GM20000 (cell line): ENCODE measurements around the gene GSG1L.

Experiments used
- DNase-seq: peaks from one replicate; pipeline ENCODE4 v3.0.0; 2012; ENCODE audit warnings: low spot score
- CTCF ChIP-seq: IDR thresholded peaks from 2 replicates; pipeline ENCODE4 v1.5.1; 2012; ENCODE audit warnings: mild to moderate bottlenecking, control low read depth; ENCODE audit errors: extremely low read depth, missing control alignments

The GSG1L gene

DNA sequence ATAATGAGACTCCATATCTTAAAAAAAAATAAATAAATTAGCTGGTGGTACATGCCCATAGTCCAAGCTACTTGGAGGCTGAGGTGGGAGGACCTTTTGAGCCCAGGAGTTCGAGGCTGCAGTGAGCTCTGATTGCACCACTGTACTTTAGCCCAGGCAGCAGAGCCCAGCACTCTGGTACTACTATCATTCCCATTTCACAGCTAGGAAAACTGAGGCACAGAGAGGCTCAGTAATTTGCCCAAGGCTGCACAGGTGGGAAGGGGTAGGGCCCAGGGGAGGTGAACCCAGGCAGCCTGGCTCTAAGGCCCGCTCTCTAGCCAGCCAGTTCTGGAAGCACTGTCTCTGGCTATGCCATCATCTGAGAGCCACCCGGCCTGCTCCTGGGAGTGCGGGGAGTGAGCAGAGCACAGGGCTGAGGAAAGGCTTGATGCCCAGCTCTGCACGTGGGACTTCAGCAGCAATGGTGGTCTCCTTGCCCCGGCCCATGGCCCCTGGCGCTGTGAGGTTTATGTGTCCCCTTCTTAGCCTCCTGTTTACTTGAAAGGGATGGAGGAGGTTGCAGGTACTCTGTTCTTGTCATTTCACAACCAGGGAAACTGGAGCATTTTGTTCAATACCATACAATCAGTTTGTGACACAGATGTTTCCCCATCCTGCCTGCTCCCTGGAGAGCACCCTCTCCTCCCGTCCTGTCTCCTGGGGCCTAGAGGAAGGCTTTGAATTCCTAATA lies 291.3 kb downstream of the GSG1L start:
- no peak for DNase-seq
- TF ChIP-seq CTCF: no peak

DNA sequence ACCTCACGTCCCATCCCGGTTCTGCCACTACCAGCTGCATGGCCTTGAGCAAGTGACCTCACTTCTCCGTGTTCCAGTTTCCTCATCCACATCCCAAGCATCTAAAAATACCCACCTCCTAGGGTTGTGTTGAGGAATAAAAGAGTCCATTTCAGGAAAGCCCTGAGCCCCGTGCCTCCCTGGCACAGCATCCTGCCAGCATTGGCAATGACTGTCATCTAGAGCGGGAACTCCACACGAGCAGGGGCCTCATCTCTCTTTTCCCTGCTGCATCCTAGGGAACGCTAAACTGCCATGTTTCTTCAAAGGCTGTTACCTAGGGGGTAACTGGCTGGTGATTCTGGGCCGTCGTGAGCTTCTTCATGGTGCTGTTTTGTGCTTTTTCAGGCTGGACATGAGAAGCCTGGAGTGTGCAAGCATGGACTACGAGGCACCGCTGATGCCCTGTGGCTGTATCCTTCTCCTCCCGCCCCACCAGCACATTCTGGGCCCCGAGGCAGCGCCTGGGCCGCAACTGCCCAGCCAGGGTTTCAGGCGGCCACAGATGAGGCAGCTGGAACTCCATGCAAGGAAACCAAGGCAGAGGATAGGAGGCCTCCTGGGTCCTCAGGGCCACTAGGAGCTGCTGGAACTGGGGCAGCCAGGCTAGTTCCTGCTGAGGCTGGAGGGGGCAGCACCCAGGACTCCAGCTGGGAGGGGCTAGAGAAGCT lies 292.2 kb downstream of the GSG1L start:
- TF ChIP-seq CTCF: no peak
- DNase-seq: no peak

DNA sequence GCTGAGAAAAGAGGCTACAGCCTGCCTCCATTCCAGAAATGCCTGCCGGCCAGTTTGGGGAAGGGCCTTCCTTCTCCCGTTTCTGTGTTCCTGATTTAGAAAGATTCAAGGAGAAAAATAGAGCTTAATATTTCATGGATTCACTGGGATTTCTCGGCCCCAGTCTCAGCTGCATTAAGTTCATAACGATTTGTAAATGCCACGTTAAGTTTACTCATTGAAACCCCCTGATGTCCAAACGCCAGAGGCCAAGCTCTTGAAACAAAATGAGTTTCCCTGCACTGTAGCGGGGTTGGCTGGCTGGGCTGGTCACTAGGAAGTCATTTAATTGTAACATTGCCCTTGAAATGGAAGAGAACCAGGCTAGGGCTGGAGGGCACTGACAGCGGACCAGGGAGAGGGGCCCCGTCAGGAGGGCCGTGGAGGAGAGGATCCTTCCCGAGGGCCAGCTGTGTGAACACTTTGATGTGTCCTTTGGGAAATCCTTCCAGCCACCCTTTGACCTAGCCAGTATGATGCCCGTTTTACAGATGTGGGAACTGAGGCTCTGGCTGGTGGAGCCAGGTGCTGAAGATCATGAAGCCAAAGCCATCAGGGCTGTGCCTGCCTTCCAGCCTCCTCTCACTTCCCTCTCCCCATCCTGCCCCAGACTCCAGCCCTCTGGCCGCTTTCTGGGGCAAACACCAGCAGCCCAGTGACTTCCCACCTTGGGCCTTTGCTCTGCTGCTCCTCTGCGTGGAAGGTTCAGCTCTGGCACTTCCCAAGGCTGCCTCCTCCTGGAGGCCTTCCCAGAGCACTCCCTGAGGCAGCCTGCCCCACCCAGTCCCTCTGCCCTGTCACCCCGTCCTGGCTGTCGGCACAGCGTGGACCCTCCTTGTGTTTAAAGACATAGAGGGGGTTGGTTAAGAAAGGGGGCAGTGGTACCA lies 293.0 kb downstream of the GSG1L start:
- DNase-seq: no peak
- TF ChIP-seq CTCF: no peak

DNA sequence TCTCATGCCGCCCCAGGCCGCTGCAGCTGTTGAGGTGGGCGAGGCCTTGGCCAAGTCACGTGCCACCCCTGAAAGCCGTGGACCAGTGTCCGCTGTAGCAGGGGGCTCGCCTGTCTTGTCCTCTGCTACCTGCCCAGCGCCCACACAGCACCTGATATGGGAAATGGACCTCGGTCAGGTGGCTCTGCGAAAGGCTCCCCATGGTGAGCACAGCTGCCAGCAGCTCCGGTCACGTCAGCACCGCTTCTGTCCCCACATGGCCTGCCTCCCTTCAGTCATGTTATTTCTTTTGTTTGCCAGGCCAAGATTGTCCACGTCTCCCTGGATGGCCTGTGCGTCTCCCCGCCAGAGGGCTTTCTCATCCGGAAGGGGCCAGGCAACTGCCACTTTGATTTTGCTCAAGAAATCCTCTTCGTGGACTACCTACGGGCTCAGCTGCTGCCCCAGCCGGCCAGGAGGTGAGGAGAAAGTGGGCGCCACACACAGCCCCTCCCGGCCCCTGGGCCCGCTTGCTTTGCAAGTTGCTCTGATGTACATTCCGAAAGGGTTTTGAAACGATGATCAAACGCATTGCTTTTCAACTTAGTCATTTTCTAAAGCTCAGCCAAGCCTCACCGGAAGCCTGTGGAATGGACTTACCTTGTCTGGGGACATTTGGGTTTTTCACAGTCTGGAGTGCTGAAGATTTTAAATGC lies 293.8 kb downstream of the GSG1L start:
- no peak for TF ChIP-seq CTCF
- no peak for DNase-seq

DNA sequence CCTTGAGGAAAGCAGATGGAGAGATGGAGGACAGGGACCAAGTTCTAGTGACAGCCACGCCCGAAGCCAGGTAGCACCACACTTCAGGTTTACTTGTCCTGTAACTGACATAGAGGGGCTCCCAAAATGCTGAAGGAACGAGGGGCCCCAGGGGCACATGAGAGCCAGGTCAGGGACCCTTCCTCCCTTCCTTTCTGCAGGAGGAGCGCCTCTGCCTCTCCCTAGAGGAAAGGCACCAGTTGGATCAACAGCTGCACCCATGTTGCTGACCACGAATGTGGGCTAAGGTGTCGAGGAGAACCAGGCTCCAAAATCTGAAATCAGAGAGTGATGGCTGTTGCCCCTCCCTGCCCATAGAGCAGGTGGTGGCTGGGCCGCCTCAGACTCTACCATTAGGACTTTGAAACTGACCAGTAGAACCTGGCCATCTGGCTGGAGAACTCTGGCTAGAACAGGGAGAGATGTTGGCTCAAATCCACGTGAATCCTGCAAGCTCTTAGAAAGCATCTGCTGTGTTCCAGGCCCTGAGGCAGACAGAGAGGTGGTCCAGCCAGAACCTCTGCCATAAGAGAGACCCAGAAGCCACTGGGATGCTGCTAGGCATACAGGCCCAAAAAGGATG lies 294.8 kb downstream of the GSG1L start:
- no peak for TF ChIP-seq CTCF
- DNase-seq: no peak

DNA sequence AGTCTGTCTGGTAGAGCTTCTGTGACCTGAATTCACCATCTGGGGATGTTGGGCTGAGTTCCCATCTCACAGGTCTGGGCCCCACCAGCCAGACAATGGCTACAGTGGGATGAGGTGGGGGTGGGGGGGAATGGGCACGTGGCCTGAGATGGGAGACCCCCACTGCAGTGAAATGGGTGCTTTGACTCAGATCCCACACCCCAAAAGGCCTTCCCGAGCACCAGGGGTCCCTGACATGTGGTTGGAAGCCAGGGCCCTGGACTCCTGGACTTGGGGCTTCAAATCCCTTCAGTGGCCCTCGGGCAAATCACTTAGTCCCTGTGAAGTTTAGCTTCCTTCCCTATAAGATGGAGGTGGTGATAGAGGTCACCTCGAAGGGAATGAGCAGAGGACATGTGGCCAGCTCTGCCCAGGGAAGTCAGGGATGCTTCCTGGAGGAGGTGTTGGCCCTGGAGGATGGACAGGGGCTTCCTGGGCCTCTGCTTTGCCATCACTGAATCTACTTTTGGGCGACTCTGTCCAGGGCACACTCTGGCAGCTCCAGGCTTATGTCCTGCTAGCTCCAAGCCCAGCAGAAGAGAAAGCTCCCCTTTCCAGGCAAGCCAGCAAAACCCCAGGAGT lies 295.4 kb downstream of the GSG1L start:
- DNase-seq: no peak
- TF ChIP-seq CTCF: no peak
